Trophoblast cell (in vitro differentiated cells and primary cell): Measurements from ENCODE around the gene RIN3.

ENCODE experiments used
- DNase-seq, 2 donors: peaks; one replicate each; pipeline ENCODE4 v3.0.0-alpha.2; 2016
- H2AFZ ChIP-seq: 2 replicates; pipeline ENCODE4 v1.6.1; 2013; ENCODE audit warnings: low read length, moderate library complexity, mild to moderate bottlenecking; ENCODE audit not compliant: insufficient read depth, poor library complexity
- H2AK5ac ChIP-seq: 2 replicates; pipeline ENCODE4 v1.6.1; 2013; ENCODE audit warnings: mild to moderate bottlenecking, low read length
- H2BK120ac ChIP-seq: 2 replicates; pipeline ENCODE4 v1.6.1; 2013; ENCODE audit warnings: low read length, mild to moderate bottlenecking, moderate library complexity; ENCODE audit not compliant: insufficient read depth, poor library complexity
- H2BK12ac ChIP-seq: 2 replicates; pipeline ENCODE4 v1.6.1; 2013; ENCODE audit warnings: mild to moderate bottlenecking, low read length, moderate library complexity
- H2BK5ac ChIP-seq: 2 replicates; pipeline ENCODE4 v1.6.1; 2013; ENCODE audit warnings: low read length, low read depth, moderate library complexity, mild to moderate bottlenecking; ENCODE audit not compliant: poor library complexity
- H3K14ac ChIP-seq: 2 replicates; pipeline ENCODE4 v1.6.1; 2013; ENCODE audit warnings: mild to moderate bottlenecking, low read length
- H3K18ac ChIP-seq: 2 replicates; pipeline ENCODE4 v1.6.1; 2013; ENCODE audit warnings: mild to moderate bottlenecking, low read length
- H3K23ac ChIP-seq: 2 replicates; pipeline ENCODE4 v1.6.1; 2013; ENCODE audit warnings: low read length
- H3K27ac ChIP-seq: 2 replicates; pipeline ENCODE4 v1.5.1; 2013; ENCODE audit warnings: low read depth, mild to moderate bottlenecking, inconsistent platforms, low read length, moderate library complexity
- H3K27me3 ChIP-seq: 2 replicates; pipeline ENCODE4 v1.6.1; 2013; ENCODE audit warnings: inconsistent platforms, mild to moderate bottlenecking, low read length, moderate library complexity; ENCODE audit not compliant: insufficient read depth
- H3K36me3 ChIP-seq, 2 experiments: 1 replicate in 1 of 2; 2 replicates in 1 of 2; pipeline ENCODE4 v1.6.1; 2013; ENCODE audit warnings: low read length in 2 of 2, mild to moderate bottlenecking in 2 of 2, moderate library complexity in 1 of 2; ENCODE audit not compliant: insufficient read depth in 2 of 2, control insufficient read depth in 1 of 2
- H3K4ac ChIP-seq: 2 replicates; pipeline ENCODE4 v1.6.1; 2013; ENCODE audit warnings: low read depth, mild to moderate bottlenecking, low read length, moderate library complexity
- H3K4me1 ChIP-seq, 2 experiments: 1 replicate in 1 of 2; 2 replicates in 1 of 2; pipeline ENCODE4 v1.6.1; 2013; ENCODE audit warnings: low read length in 2 of 2, mild to moderate bottlenecking in 2 of 2, moderate library complexity in 1 of 2; ENCODE audit not compliant: insufficient read depth in 2 of 2, control insufficient read depth in 1 of 2
- H3K4me2 ChIP-seq: 2 replicates; pipeline ENCODE4 v1.6.1; 2013; ENCODE audit warnings: inconsistent platforms, mild to moderate bottlenecking, low read length, moderate library complexity
- H3K4me3 ChIP-seq: 2 replicates; pipeline ENCODE4 v1.5.1; 2013; ENCODE audit warnings: mild to moderate bottlenecking, low read depth, low read length, inconsistent platforms
- H3K79me1 ChIP-seq: one replicate; pipeline ENCODE4 v1.6.1; 2013; ENCODE audit warnings: low read length
- H3K79me2 ChIP-seq: 2 replicates; pipeline ENCODE4 v1.6.1; 2013; ENCODE audit warnings: low read length, mild to moderate bottlenecking; ENCODE audit not compliant: control insufficient read depth, insufficient read depth, poor library complexity
- H3K9ac ChIP-seq: 2 replicates; pipeline ENCODE4 v1.6.1; 2013; ENCODE audit warnings: mild to moderate bottlenecking, low read length
- H3K9me3 ChIP-seq: 2 replicates; pipeline ENCODE4 v1.6.1; 2013; ENCODE audit warnings: low read depth, mild to moderate bottlenecking, control low read depth, inconsistent platforms, low read length; ENCODE audit not compliant: insufficient read depth
- H4K12ac ChIP-seq: 2 replicates; pipeline ENCODE4 v1.6.1; 2013; ENCODE audit warnings: low read depth, mild to moderate bottlenecking, low read length, moderate library complexity
- H4K8ac ChIP-seq: 2 replicates; pipeline ENCODE4 v1.6.1; 2013; ENCODE audit warnings: low read depth, mild to moderate bottlenecking, low read length, moderate library complexity
- H4K91ac ChIP-seq: one replicate; pipeline ENCODE4 v1.6.1; 2013; ENCODE audit warnings: low read depth, mild to moderate bottlenecking, low read length, moderate library complexity
- WGBS: extraction: QIAGEN DNeasy Blood & Tissue Kit; methylation state at CpG from one replicate; pipeline ENCODE4 v1.1.7; 2013; ENCODE audit warnings: missing lambda C conversion rate; ENCODE audit not compliant: insufficient read length, insufficient coverage; ENCODE audit errors: extremely low coverage; 5-methylcytosine and 5-hydroxymethylcytosine counted together

Gene RIN3

GRCh38 chr14:92603309-92604242 lies 90.0 kb downstream of the RIN3 start:
- no CpG with 5 or more reads among the region's 14 CpGs for WGBS
- no peak overlapping the region for H3K4me3 ChIP-seq

GRCh38 chr14:92605274-92605940 lies 91.8 kb downstream of the RIN3 start:
- Histone ChIP-seq H2AFZ (no peak overlapping the region), H3K4me1 (peaks cover 4 to 5% of the 10 kb centered on the region in 2 experiments)

More at GRCh38 chr14:92603309-92604242, 90.0 kb downstream of the RIN3 start:
- Histone ChIP-seq H3K18ac (no peak overlapping the region), H3K27ac (no peak overlapping the region), H3K4ac (no peak overlapping the region), H2AFZ (no peak overlapping the region), H3K79me2 (no peaks in the 10 kb centered on the region), H4K8ac (no peak overlapping the region), H3K9me3 (peaks cover 1% of the 10 kb centered on the region), H3K27me3 (no peaks in the 10 kb centered on the region), H3K14ac (no peak overlapping the region), H3K23ac (no peak overlapping the region), H3K36me3 (peaks cover 0 to 3% of the 10 kb centered on the region in 2 experiments), H2BK5ac (no peak overlapping the region), H2AK5ac (no peak overlapping the region), H3K4me2 (no peak overlapping the region), H3K4me1 (no peaks in the 10 kb centered on the region), H2BK120ac (no peak overlapping the region), H3K79me1 (no peaks in the 10 kb centered on the region), H4K91ac (no peak overlapping the region), H2BK12ac (no peak overlapping the region), H4K12ac (no peak overlapping the region), H3K9ac (no peak overlapping the region)
- peak in 1 of 2 donors; percentile 53 for DNase-seq

GRCh38 chr14:92607251-92607650 lies 93.7 kb downstream of the RIN3 start:
- no peak overlapping the region for H4K91ac ChIP-seq

More at GRCh38 chr14:92605274-92605940, 91.8 kb downstream of the RIN3 start:
- no peak overlapping the region for H4K91ac ChIP-seq
- no peak overlapping the region for H3K9ac ChIP-seq
- H2BK120ac ChIP-seq: no peak overlapping the region
- H3K18ac ChIP-seq: no peak overlapping the region
- no peaks in the 10 kb centered on the region for H3K79me2 ChIP-seq
- H2AK5ac ChIP-seq: no peak overlapping the region
- no peak overlapping the region for H3K4me3 ChIP-seq
- H2BK12ac ChIP-seq: no peak overlapping the region
- H3K14ac ChIP-seq: no peak overlapping the region
- H3K23ac ChIP-seq: no peak overlapping the region
- no peak overlapping the region for H3K4me2 ChIP-seq
- no peak overlapping the region for H3K4ac ChIP-seq
- peaks cover 0 to 2% of the 10 kb centered on the region in 2 experiments for H3K36me3 ChIP-seq
- no peak overlapping the region for H4K12ac ChIP-seq
- WGBS: no CpG with 5 or more reads among the region's 5 CpGs
- no peak overlapping the region for H2BK5ac ChIP-seq
- DNase-seq: no peak
- no peak overlapping the region for H3K27ac ChIP-seq
- H3K27me3 ChIP-seq: no peaks in the 10 kb centered on the region
- no peak overlapping the region for H4K8ac ChIP-seq
- no peaks in the 10 kb centered on the region for H3K9me3 ChIP-seq
- H3K79me1 ChIP-seq: no peaks in the 10 kb centered on the region

GRCh38 chr14:92607702-92608429 lies 94.3 kb downstream of the RIN3 start:
- H2AK5ac ChIP-seq: no peak overlapping the region
- DNase-seq: no peak
- H4K91ac ChIP-seq: no peak overlapping the region
- no peak overlapping the region for H3K9ac ChIP-seq
- no peak overlapping the region for H2BK12ac ChIP-seq
- H3K36me3 ChIP-seq: peaks cover 2% of the 10 kb centered on the region in 2 experiments
- no peaks in the 10 kb centered on the region for H3K27me3 ChIP-seq
- no peak overlapping the region for H2AFZ ChIP-seq
- H4K8ac ChIP-seq: no peak overlapping the region
- H3K4ac ChIP-seq: no peak overlapping the region
- H2BK5ac ChIP-seq: no peak overlapping the region
- H3K4me3 ChIP-seq: no peak overlapping the region
- H2BK120ac ChIP-seq: no peak overlapping the region
- H3K23ac ChIP-seq: no peak overlapping the region
- no CpG with 5 or more reads among the region's 5 CpGs for WGBS
- peaks cover 4 to 5% of the 10 kb centered on the region in 2 experiments for H3K4me1 ChIP-seq
- no peaks in the 10 kb centered on the region for H3K9me3 ChIP-seq
- no peak overlapping the region for H3K14ac ChIP-seq
- H3K4me2 ChIP-seq: no peak overlapping the region
- no peak overlapping the region for H4K12ac ChIP-seq
- H3K27ac ChIP-seq: no peak overlapping the region
- no peaks in the 10 kb centered on the region for H3K79me2 ChIP-seq
- no peaks in the 10 kb centered on the region for H3K79me1 ChIP-seq
- H3K18ac ChIP-seq: no peak overlapping the region

More at GRCh38 chr14:92607251-92607650, 93.7 kb downstream of the RIN3 start:
- no peak overlapping the region for H2AFZ ChIP-seq
- no peak overlapping the region for H4K12ac ChIP-seq
- no peak overlapping the region for H3K4ac ChIP-seq
- DNase-seq: peak; percentile 28 to 59
- no peak overlapping the region for H3K4me3 ChIP-seq
- peaks cover 4 to 5% of the 10 kb centered on the region in 2 experiments for H3K4me1 ChIP-seq
- no peak overlapping the region for H3K14ac ChIP-seq
- no peaks in the 10 kb centered on the region for H3K79me2 ChIP-seq
- H3K27ac ChIP-seq: no peak overlapping the region
- peaks cover 2% of the 10 kb centered on the region in 2 experiments for H3K36me3 ChIP-seq
- no peak overlapping the region for H2BK120ac ChIP-seq
- no peaks in the 10 kb centered on the region for H3K79me1 ChIP-seq
- no peaks in the 10 kb centered on the region for H3K27me3 ChIP-seq
- H3K23ac ChIP-seq: no peak overlapping the region
- no CpG with 5 or more reads among the region's 3 CpGs for WGBS
- no peak overlapping the region for H3K9ac ChIP-seq
- no peak overlapping the region for H2BK5ac ChIP-seq
- no peak overlapping the region for H3K18ac ChIP-seq
- no peaks in the 10 kb centered on the region for H3K9me3 ChIP-seq
- H2AK5ac ChIP-seq: no peak overlapping the region
- no peak overlapping the region for H4K8ac ChIP-seq
- H3K4me2 ChIP-seq: no peak overlapping the region
- no peak overlapping the region for H2BK12ac ChIP-seq
